ENCODE data around the gene SH3BP4.
A peak's percentile ranks its signal among the peaks of the same experiment; 100 is the strongest.

SH3BP4 gene

GRCh38 chr2:234967201-234967869, 15.5 kb downstream of the SH3BP4 start:
- DNase-seq: no peak

DNA sequence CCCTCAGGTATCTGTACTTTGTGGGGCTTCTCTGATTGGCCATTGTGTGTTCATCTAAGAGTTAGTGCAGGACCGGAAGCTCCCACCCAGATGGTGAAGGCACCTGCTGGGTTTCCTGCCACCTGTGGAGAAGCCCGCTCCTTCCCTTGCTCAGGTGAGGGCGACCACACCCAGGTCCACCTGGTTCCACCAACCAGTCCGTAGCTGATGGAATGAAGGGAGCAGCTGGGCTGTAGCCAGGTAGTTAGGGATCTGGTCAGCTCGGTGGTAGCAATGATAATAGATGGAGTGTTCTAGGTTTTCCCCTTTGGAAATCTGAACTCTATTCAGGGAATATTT, 16.0 kb downstream of the SH3BP4 start:
- no peak for DNase-seq

DNA sequence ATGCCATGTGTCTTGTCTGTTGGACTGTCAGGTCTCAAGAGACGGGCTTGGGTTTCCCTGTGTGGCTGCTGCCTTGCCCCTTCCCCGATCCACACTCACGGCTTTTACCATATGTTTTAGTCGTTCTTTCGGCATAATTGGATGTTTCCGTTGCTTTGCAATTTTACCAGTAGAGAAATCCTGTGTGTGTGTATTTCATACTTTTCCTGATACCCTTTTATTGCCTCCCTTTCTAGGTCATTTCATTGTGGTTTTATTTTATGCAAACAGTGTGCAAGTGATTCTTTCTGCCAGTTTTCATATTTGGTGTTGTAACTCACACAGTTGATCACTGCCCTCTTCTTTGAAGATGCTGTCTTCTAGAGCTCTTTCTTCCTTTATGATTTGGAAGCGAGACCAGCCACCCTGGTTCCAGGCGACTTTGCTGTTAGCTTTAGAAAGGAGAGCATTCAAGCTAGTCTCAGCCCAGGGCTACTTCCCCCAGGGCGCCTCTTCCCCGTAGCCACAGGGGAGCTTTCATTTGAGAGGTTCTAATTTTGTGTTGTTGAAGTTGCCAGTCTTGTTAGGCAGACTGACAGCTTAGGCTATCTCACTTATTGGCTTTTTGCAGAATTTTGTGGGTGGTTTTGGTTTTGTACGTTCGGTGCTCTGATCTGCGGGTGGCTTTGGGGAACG, 17.0 kb downstream of the SH3BP4 start:
- no peak for DNase-seq

GRCh38 chr2:234969306-234970098, 17.7 kb downstream of the SH3BP4 start:
- no peak for DNase-seq

DNA sequence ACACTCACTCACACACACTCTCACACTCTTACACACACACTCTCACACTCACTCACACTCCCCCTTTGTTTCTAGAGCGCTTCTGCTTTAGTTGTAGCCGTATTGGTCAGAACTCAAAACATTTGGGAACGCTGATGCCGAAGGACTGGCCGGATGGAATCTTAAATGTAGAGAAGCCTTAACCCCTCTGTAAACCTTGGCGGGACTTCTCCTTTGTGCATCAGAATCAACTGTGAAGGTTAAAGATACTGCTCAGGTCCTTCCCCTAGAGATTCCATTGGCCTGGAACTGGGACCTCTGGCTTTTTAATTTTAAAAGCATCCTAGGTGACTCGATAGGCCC, 18.3 kb downstream of the SH3BP4 start:
- DNase-seq: no peak

DNA sequence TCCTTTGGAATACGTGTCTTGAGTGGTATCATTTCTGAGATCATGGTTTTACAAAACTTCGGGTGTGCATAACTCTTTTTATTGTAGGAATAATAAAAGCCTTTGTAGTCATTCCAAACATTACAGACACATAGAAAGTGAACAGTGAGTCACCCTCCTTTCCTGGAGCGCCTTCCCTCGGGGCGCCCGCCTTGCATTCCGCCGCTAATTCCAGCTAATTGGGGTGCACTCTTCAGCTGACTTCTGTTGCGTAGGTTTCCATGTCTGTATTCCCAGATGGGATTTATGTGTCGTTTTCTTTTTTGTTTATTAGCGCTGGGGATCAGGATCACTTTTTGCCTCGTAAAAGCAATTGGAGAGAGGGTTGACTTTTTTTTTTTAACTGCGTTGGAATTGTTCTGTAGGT, 18.7 kb downstream of the SH3BP4 start:
- DNase-seq: no peak

- no peak for DNase-seq
Measured at GRCh38 chr2:234971496-234971895, 19.7 kb downstream of the SH3BP4 start.

- DNase-seq: no peak
Measured at GRCh38 chr2:234973008-234973407, 21.2 kb downstream of the SH3BP4 start.

DNA sequence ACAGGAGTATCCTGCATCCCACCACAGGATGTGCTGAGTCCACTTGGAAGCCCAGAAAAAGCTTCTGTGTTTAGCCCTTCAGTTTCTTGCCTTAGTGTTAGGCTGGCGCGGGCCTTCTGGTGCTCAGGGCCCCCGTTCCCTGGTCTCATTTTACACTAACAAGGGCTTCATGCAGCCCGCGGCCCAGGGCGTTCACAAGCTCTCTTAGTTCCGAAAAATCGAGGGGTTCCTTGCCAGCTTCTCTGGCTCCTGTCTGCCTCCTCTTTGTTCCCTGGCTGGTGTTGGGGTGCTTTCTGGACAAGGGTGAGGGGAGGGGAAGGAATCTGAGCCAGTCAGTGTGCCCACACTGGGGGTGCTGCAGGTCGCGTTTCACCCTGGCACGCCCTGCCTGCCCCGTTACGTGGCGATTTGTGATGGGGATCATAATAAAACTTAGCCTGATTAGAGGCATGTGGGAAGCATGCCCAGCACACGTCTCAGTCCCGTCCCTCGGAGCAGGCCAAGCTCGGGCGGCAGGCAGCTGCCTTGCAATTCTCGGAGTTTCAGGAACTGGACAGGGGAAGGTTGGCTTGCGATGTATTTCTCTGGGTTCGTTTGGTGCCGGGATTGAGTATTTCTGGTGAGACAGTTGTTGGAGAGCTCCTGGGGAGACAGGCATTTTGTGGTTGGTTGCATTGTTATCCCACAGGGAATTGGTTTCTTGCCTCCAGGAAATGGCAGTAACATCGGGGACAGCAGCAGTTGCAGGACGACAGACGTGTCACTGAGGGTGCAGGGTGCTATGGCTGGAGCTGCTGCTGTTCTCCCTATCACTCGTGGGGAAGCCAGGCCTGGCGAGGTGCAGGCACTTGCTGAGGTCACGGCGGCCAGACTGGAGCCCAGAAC, 22.9 kb downstream of the SH3BP4 start:
- no peak for DNase-seq

DNA sequence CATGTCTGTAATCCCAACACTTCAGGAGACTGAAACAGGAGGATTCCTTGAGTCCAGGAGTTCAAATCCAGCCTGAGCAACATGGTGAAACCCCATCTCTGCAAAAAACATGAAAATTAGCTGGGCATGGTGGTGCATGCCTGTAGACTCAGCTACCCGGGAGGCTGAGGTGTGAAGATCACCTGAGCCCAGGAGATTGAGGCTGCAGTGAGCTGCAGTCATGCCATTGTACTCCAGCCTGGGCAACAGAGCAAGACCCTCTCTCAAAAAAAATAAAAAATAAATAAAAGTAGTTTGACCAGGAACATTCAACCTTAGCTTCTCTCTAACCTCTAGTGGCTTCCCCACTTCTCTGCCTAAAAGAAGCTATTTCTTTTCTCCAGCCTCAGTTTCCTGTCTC, 23.8 kb downstream of the SH3BP4 start:
- DNase-seq: no peak

- no peak for DNase-seq
Measured at GRCh38 chr2:234976479-234977227, 24.8 kb downstream of the SH3BP4 start.

- peak; percentile 17 for DNase-seq
Measured at GRCh38 chr2:234977228-234977679, 25.4 kb downstream of the SH3BP4 start.

GRCh38 chr2:234978466-234979203, 26.8 kb downstream of the SH3BP4 start:
- DNase-seq: no peak

DNA sequence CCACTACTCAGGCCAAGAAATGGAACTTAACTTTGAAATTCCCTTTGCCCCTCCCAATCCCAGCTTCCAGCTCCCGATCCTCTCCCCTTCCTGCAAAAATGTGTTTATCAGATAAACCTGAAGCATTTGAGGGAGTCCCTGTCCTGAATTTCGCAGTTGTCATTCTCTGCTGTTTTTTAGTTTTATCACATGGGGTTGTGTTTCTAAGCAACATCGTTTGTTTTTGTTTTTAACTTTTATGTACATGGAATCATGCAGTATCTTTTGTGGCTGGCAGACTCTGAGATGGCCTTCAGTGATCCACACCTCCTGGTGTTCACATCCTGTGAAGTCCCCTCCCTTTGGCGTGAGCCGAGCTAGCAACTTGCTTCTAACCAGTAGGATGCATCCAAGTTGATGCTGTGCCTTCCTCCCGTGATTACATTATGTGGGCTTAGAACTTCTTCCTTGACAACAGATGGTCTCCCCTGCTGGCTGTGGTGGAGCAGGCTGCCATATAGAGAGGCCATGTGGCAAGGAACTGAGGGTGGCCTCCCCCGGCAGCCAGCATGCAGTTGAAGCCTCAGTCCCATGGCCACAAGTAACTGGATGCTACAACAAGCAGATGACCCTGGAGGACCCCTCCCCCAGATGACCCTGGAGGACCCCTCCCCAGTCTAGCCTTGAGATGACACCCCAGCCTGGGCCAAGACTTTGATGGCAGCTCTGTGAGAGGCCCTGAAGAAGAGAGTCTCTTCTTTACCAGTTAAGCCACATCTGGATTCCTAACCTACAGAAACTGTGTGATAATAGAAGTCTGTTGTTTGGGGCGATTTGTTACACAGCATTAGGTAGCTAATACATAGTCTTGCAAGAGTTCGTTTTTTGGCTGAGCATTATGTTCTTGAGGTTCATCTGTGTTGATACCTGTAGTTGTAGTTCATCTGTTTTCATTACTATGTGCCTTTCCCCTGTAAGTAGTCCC, 27.7 kb downstream of the SH3BP4 start:
- no peak for DNase-seq

DNA sequence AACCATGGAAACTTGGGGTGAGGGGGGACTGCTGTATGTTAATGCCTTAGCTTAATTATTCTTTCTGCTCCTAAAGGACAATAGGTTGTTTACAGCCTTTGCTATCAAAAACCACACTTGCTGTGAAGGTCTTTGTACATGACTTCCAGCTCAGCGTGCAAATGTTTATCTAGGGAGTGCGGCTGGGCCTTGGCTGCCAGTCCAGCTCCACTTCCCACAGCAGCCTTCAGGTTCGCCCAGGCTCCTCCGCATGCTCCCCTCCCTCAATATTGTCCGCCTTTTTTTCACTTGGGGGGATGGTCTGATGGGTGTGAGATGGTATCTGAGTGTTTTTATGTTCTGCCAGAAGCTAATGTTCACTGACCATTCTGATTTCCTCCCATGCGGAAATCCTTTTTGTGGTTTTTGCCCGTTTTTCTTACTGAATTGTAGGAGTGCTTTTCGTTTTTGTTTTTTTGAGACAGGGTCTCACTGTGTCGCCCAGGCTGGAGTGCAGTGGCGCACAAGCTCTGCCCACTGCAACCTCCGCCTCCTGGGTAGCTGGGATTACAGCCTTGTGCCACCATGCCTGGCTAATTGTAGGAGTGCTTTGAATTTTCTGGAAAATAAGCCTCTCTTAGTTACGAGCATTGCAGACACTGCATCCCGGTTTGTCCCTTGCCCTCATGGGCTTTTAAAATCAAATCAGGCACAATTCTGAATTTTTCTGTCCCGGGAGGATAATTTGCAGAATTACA, 28.8 kb downstream of the SH3BP4 start:
- peak; percentile 37 for DNase-seq

GRCh38 chr2:234981197-234982095, 29.6 kb downstream of the SH3BP4 start:
- no peak for DNase-seq

GRCh38 chr2:234982096-234982834, 30.4 kb downstream of the SH3BP4 start:
- no peak for DNase-seq
